Stomach smooth muscle (tissue), 2 donors: Measurements from ENCODE around the gene SDE2.
A peak's percentile ranks its signal among the peaks of the same experiment; 100 is the strongest.
"Not testable (repeated sequence)": the region's sequence is repeated elsewhere in the genome, so short reads cannot be mapped to it uniquely, and the experiment has no call there.

Experiments
- H3K27ac ChIP-seq: one replicate; pipeline ENCODE4 v1.7.0; 2013; ENCODE audit warnings: mild to moderate bottlenecking, low read length, inconsistent platforms
- H3K27me3 ChIP-seq, 2 donors: one replicate each; pipeline ENCODE4 v1.7.0; 2013; ENCODE audit warnings: low read length in 2 of 2; ENCODE audit not compliant: insufficient read depth in 2 of 2, control insufficient read depth in 1 of 2
- H3K36me3 ChIP-seq, 2 donors: one replicate each; pipeline ENCODE4 v1.7.0; 2013; ENCODE audit warnings: low read length in 2 of 2; ENCODE audit not compliant: control insufficient read depth in 2 of 2, insufficient read depth in 2 of 2
- H3K4me1 ChIP-seq: one replicate; pipeline ENCODE4 v1.7.0; 2013; ENCODE audit warnings: low read length; ENCODE audit not compliant: control insufficient read depth, insufficient read depth
- H3K4me3 ChIP-seq, 2 donors: one replicate each; pipeline ENCODE4 v1.7.0; 2013; ENCODE audit warnings: low read length in 2 of 2
- H3K9ac ChIP-seq, 2 donors: one replicate each; pipeline ENCODE4 v1.7.0; 2013; ENCODE audit warnings: low read length in 2 of 2, mild to moderate bottlenecking in 1 of 2
- H3K9me3 ChIP-seq, 2 donors: one replicate each; pipeline ENCODE4 v1.7.0; 2013; ENCODE audit warnings: low read length in 2 of 2; ENCODE audit not compliant: control insufficient read depth in 2 of 2
- donor health status: healthy.
- donor health status: Pancreatic carcinoma.

Gene SDE2

GRCh38 chr1:226006686-226007085, 7.5 kb upstream of the SDE2 start:
- no peaks in the 10 kb centered on the region for H3K9me3 ChIP-seq
- H3K27me3 ChIP-seq, result no peaks in the 10 kb centered on the region
- H3K4me1 ChIP-seq, result no peaks in the 10 kb centered on the region
- no peak overlapping the region for H3K27ac ChIP-seq
- H3K36me3 ChIP-seq, result no peaks in the 10 kb centered on the region
- H3K4me3 ChIP-seq, result no peak overlapping the region
- no peak overlapping the region for H3K9ac ChIP-seq

GRCh38 chr1:226004396-226004795, 5.3 kb upstream of the SDE2 start:
- no peaks in the 10 kb centered on the region for H3K27me3 ChIP-seq
- H3K27ac ChIP-seq, result no peak overlapping the region
- H3K9me3 ChIP-seq, result no peaks in the 10 kb centered on the region
- H3K9ac ChIP-seq, result no peak overlapping the region
- H3K4me1 ChIP-seq, result peaks cover 4% of the 10 kb centered on the region
- no peak overlapping the region for H3K4me3 ChIP-seq
- no peaks in the 10 kb centered on the region for H3K36me3 ChIP-seq

GRCh38 chr1:226003502-226004170, 4.5 kb upstream of the SDE2 start:
- Histone ChIP-seq H3K36me3 (no peaks in the 10 kb centered on the region), H3K4me1 (peaks cover 4% of the 10 kb centered on the region), H3K9me3 (no peaks in the 10 kb centered on the region), H3K4me3 (no peak overlapping the region), H3K27me3 (no peaks in the 10 kb centered on the region), H3K27ac (no peak overlapping the region), H3K9ac (no peak overlapping the region)

GRCh38 chr1:226002667-226003501, 3.7 kb upstream of the SDE2 start:
- Histone ChIP-seq H3K4me1 (peaks cover 7% of the 10 kb centered on the region), H3K9me3 (no peaks in the 10 kb centered on the region), H3K4me3 (peak overlapping the region in 1 of 2 donors; percentile 15), H3K27me3 (no peaks in the 10 kb centered on the region), H3K9ac (peak overlapping the region in 1 of 2 donors; percentile 42), H3K27ac (peak overlapping the region; percentile 49), H3K36me3 (no peaks in the 10 kb centered on the region)

- Histone ChIP-seq H3K9ac (peak overlapping the region in 1 of 2 donors; percentile 42), H3K9me3 (no peaks in the 10 kb centered on the region), H3K4me3 (peak overlapping the region in 1 of 2 donors; percentile 15), H3K27me3 (no peaks in the 10 kb centered on the region), H3K36me3 (no peaks in the 10 kb centered on the region), H3K4me1 (peaks cover 12% of the 10 kb centered on the region), H3K27ac (peak overlapping the region; percentile 49)
Measured at GRCh38 chr1:226001963-226002666, 3.0 kb upstream of the SDE2 start.

GRCh38 chr1:226001088-226001487, 1.9 kb upstream of the SDE2 start:
- H3K27me3 ChIP-seq, result no peaks in the 10 kb centered on the region
- no peaks in the 10 kb centered on the region for H3K36me3 ChIP-seq
- no peaks in the 10 kb centered on the region for H3K9me3 ChIP-seq
- no peak overlapping the region for H3K27ac ChIP-seq
- H3K4me1 ChIP-seq, result peaks cover 12% of the 10 kb centered on the region
- H3K9ac ChIP-seq, result no peak overlapping the region
- no peak overlapping the region for H3K4me3 ChIP-seq

GRCh38 chr1:226000493-226001081, 1.4 kb upstream of the SDE2 start:
- not testable (repeated sequence) for H3K27me3 ChIP-seq, H3K36me3 ChIP-seq, H3K27ac ChIP-seq, H3K9me3 ChIP-seq, H3K9ac ChIP-seq
- Histone ChIP-seq H3K4me3 (peak overlapping the region in 1 of 2 donors; percentile 82), H3K4me1 (peaks cover 15% of the 10 kb centered on the region)

GRCh38 chr1:225999912-226000337, 782 bp upstream of the SDE2 start:
- Histone ChIP-seq H3K9ac (peak overlapping the region; percentile 87 to 89), H3K36me3 (no peaks in the 10 kb centered on the region), H3K27ac (peak overlapping the region; percentile 97), H3K4me1 (peaks cover 15% of the 10 kb centered on the region), H3K4me3 (peak overlapping the region; percentile 68 to 82), H3K27me3 (no peaks in the 10 kb centered on the region), H3K9me3 (no peaks in the 10 kb centered on the region)

GRCh38 chr1:225998560-225999226, 450 bp downstream of the SDE2 start:
- no peaks in the 10 kb centered on the region for H3K9me3 ChIP-seq
- no peaks in the 10 kb centered on the region for H3K27me3 ChIP-seq
- peaks cover 15% of the 10 kb centered on the region for H3K4me1 ChIP-seq
- H3K36me3 ChIP-seq, result peaks cover 4 to 5% of the 10 kb centered on the region in 2 donors
- peak overlapping the region; percentile 97 for H3K27ac ChIP-seq
- H3K4me3 ChIP-seq, result peak overlapping the region; percentile 68 to 100
- peak overlapping the region; percentile 83 to 97 for H3K9ac ChIP-seq

GRCh38 chr1:225996946-225997545, 2.1 kb downstream of the SDE2 start:
- Histone ChIP-seq H3K27me3 (no peaks in the 10 kb centered on the region), H3K4me1 (peaks cover 15% of the 10 kb centered on the region), H3K9me3 (no peaks in the 10 kb centered on the region), H3K27ac (no peak overlapping the region), H3K9ac (no peak overlapping the region), H3K36me3 (peaks cover 13 to 14% of the 10 kb centered on the region in 2 donors), H3K4me3 (no peak overlapping the region)
